ENCODE results near the gene RPS6KL1. TPM values are rescaled to one million over a fixed set of nuclear protein-coding genes. Genes with fewer than 3 reads are reported as not detected.

RPS6KL1 gene, protein sequence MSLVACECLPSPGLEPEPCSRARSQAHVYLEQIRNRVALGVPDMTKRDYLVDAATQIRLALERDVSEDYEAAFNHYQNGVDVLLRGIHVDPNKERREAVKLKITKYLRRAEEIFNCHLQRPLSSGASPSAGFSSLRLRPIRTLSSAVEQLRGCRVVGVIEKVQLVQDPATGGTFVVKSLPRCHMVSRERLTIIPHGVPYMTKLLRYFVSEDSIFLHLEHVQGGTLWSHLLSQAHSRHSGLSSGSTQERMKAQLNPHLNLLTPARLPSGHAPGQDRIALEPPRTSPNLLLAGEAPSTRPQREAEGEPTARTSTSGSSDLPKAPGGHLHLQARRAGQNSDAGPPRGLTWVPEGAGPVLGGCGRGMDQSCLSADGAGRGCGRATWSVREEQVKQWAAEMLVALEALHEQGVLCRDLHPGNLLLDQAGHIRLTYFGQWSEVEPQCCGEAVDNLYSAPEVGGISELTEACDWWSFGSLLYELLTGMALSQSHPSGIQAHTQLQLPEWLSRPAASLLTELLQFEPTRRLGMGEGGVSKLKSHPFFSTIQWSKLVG
- 122 TPM for polyA plus RNA-seq (2012; ENCODE audit: insufficient read depth, insufficient read length, low read depth)

DNA sequence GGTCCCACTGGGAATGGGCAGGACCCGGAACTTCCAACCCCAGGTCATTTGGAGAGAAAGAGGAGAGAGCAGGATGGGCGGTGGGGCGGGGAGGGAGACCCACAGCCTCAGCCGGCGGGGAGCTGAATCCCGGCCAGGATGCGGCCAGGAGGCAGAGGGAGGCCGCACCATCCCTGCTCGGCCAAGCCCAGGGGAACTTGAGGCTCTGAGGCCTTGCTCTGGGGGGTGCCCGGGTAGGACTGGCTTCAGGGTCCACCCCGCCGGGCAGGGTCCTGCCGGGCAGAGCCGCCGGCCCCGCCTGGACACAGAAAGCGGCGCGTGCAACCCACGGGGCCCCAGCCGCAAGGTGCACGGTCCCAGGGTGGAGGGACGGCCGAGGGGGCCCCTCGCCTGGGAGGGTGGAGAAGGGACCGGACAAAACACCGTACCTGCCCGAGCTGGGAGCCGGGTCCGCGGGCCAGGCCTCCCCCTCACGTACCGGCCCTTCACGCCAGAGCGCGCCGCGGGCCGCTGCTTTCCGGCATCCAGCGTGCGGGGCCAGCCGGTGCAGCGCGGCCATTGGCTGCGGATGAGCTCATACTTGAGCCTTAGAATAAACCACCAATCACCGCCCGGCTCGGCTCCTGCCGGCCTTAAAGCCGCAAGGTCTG lies at the start of gene RPS6KL1:
RPS6KL1 (minus strand) TSS at position 509 of the 650 bp plus-strand sequence. CDS start 1,719 bp downstream, outside the sequence.
- Histone ChIP-seq H3K27me3 (no peaks in the 10 kb centered on the region), H3K4me1 (no peaks in the 10 kb centered on the region), H3K36me3 (peaks cover 5% of the 10 kb centered on the region; the same call in 1 of the 2 replicates), H3K9me3 (no peaks in the 10 kb centered on the region), H3K4me3 (ENCODE audit: low read depth, low read length) (peak within 1 kb of the TSS; percentile 95)
- TF ChIP-seq, protein P1, sequence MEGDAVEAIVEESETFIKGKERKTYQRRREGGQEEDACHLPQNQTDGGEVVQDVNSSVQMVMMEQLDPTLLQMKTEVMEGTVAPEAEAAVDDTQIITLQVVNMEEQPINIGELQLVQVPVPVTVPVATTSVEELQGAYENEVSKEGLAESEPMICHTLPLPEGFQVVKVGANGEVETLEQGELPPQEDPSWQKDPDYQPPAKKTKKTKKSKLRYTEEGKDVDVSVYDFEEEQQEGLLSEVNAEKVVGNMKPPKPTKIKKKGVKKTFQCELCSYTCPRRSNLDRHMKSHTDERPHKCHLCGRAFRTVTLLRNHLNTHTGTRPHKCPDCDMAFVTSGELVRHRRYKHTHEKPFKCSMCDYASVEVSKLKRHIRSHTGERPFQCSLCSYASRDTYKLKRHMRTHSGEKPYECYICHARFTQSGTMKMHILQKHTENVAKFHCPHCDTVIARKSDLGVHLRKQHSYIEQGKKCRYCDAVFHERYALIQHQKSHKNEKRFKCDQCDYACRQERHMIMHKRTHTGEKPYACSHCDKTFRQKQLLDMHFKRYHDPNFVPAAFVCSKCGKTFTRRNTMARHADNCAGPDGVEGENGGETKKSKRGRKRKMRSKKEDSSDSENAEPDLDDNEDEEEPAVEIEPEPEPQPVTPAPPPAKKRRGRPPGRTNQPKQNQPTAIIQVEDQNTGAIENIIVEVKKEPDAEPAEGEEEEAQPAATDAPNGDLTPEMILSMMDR (IDR thresholded peaks at IDR 0.05; ENCODE audit: low read depth, low read length): no peak
- DNase-seq: peak; percentile 96

GRCh38 chr14:74968811-74969210 lies 45.8 kb upstream of the RPS6KL1 start:
- H3K36me3 ChIP-seq: no peaks in the 10 kb centered on the region
- no peaks in the 10 kb centered on the region for H3K9me3 ChIP-seq
- TF ChIP-seq, protein P1 (IDR thresholded peaks at IDR 0.05; ENCODE audit: low read depth, low read length): no peak

DNA sequence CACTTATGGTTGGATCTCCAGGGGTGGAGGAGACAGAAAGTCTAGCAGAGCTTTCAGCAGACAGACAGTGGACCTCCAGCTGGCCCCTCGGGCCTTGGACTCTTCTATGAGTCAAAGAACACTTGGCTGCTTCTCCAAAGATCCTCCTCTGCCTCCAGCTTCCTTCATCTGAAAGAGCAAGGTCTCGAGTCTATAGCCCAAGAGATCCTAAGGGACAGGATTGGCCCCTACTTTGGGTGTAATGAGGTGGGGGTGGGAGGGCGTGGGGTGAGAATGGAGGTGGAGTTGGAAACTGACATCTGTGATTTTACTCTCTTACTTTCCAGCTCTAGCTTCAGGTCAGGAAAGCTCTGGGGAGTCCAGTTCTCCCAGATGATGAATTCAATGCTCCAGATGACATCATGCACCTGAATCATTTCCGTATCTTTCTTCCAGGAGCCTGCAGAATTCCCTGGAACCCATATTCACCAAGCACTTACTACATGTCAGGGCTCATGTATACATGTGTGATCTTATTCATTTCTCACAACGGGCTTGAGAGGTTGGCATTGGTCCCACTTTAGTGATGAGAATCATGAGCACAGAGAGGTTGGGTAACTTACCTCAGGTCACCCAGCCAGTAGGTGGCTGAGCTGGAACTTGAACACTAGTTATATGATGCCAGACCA lies 42.6 kb upstream of the RPS6KL1 start:
- TF ChIP-seq, protein P1 (IDR thresholded peaks at IDR 0.05; ENCODE audit: low read depth, low read length): no peak
- no peak for DNase-seq
- Histone ChIP-seq H3K4me3 (ENCODE audit: low read depth, low read length) (no peak overlapping the region), H3K4me1 (peaks cover 4% of the 10 kb centered on the region; the same call in 1 of the 2 replicates), H3K36me3 (no peaks in the 10 kb centered on the region), H3K27me3 (no peaks in the 10 kb centered on the region), H3K9me3 (no peaks in the 10 kb centered on the region)

More at GRCh38 chr14:74968811-74969210, 45.8 kb upstream of the RPS6KL1 start:
- H3K4me3 ChIP-seq (ENCODE audit: low read depth, low read length): no peak overlapping the region
- peaks cover 4% of the 10 kb centered on the region; the same call in 1 of the 2 replicates for H3K4me1 ChIP-seq
- DNase-seq: no peak
- no peaks in the 10 kb centered on the region for H3K27me3 ChIP-seq

DNA sequence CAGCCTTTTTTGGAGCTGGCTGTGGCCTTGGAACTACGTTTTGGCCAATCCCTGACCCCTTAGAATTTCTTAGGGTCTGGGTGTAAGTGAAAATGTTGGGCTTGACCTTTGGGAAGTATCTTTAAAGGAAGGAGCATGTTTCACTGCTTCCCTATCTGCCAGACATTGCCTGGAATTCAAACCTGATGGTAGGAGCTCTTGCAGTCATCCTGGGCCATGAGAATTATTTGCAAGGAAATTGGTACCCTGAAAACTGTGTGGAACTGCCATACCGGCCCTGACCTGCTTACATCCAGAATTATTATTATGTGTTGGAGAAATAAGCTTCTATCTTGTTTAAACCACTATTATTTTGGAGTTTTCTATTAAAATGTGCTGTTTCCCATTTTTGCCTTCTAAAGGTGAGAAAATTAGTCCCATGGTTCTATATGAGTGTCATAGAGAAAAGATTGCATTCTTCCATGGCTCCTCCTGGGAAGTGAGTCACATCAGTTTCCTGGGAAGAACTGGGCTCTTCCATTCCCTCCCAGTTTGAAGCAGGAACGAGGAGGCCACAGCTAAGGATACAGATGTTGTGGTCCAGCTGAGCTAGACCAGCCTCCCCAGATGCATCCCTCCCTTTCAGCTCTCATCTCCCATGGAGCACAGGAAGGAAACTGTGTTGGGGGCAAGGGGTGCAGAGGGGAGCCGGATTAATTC lies 41.9 kb upstream of the RPS6KL1 start:
- H3K36me3 ChIP-seq: no peaks in the 10 kb centered on the region
- H3K27me3 ChIP-seq: no peaks in the 10 kb centered on the region
- no peaks in the 10 kb centered on the region for H3K9me3 ChIP-seq
- TF ChIP-seq, protein P1 (IDR thresholded peaks at IDR 0.05; ENCODE audit: low read depth, low read length): no peak
- peaks cover 4% of the 10 kb centered on the region; the same call in 1 of the 2 replicates for H3K4me1 ChIP-seq
- H3K4me3 ChIP-seq (ENCODE audit: low read depth, low read length): no peak overlapping the region
- DNase-seq: no peak

- Histone ChIP-seq H3K4me3 (ENCODE audit: low read depth, low read length) (no peak overlapping the region), H3K4me1 (peaks cover 4% of the 10 kb centered on the region; the same call in 1 of the 2 replicates), H3K36me3 (no peaks in the 10 kb centered on the region), H3K27me3 (no peaks in the 10 kb centered on the region), H3K9me3 (no peaks in the 10 kb centered on the region)
- TF ChIP-seq, protein P1 (IDR thresholded peaks at IDR 0.05; ENCODE audit: low read depth, low read length): no peak
- no peak for DNase-seq
Measured at GRCh38 chr14:74963705-74964271, 40.7 kb upstream of the RPS6KL1 start.

Data from BE2C (cell line).